Testis (tissue), 3 donors: ENCODE measurements around the gene BCAS3. TPM values are rescaled to one million over a fixed set of nuclear protein-coding genes. Genes with fewer than 3 reads are reported as not detected.

Source experiments
- DNase-seq: peaks from one replicate; pipeline ENCODE4 v3.0.0-alpha.2; 2019
- H3K27ac ChIP-seq, 2 donors: fragments of 200-600 bp; sonication (generic); one replicate each; pipeline ENCODE4 v1.5.1; 2019
- H3K27me3 ChIP-seq: fragments of 200-600 bp; sonication (generic); one replicate; pipeline ENCODE4 v1.5.1; 2019
- H3K36me3 ChIP-seq: fragments of 200-600 bp; sonication (generic); one replicate; pipeline ENCODE4 v1.5.1; 2017; ENCODE audit warnings: low read depth; ENCODE audit errors: missing control alignments
- H3K4me1 ChIP-seq: fragments of 200-600 bp; sonication (generic); one replicate; pipeline ENCODE4 v1.5.1; 2019
- H3K4me3 ChIP-seq, 2 donors: fragments of 200-600 bp; sonication (generic); one replicate each; pipeline ENCODE4 v1.5.1; 2017 to 2019
- H3K9me3 ChIP-seq: fragments of 200-600 bp; sonication (generic); one replicate; pipeline ENCODE4 v1.5.1; 2017
- CTCF ChIP-seq, 3 experiments: fragments of 450-650 bp in 2 of 3; fragments of 200-600 bp in 1 of 3; sonication (generic) in 1 of 3; IDR thresholded peaks; one replicate each; pipeline ENCODE4 v1.5.1; 2016 to 2019; ENCODE audit warnings: antibody characterized with exemption in 3 of 3, mild to moderate bottlenecking in 2 of 3, moderate library complexity in 1 of 3
- POLR2A ChIP-seq: fragments of 450-650 bp; IDR thresholded peaks from one replicate; pipeline ENCODE4 v1.6.1; 2017; ENCODE audit warnings: antibody characterized with exemption, mild to moderate bottlenecking, moderate library complexity
- WGBS, 2 donors: methylation state at CpG; one replicate each; pipeline ENCODE4 v1.1.5; 2018; 5-methylcytosine and 5-hydroxymethylcytosine counted together
- intact Hi-C: fragments of 100-400 bp; cut with DNase I; formaldehyde crosslinking; loops from one replicate; pipeline ENCODE4 v1.15.1; 2023; ENCODE audit warnings: low total_unique reads
- polyA plus RNA-seq: library from polyadenylated mRNA; stranded (reverse); fragments of 350-450 nt; fragmentation: Illumina TruSeq; extraction: RNeasy Lipid Tissue Mini Kit (QIAGEN cat#74804); gene quantifications from one replicate; pipeline ENCODE4 v1.2.3, GENCODE V29; 2014; ENCODE audit warnings: low read depth, low replicate concordance; ENCODE audit not compliant: insufficient read depth
- total RNA-seq, 2 donors: library from RNA; depleted of rRNA; stranded (reverse); fragments of >200 nt; gene quantifications; one replicate each; pipeline ENCODE4 v1.2.3, GENCODE V29; 2016

BCAS3 gene
- total and polyA plus RNA-seq, 3 donors from 2014 or later, result 54.8 to 96.7 (median 73.0) TPM

DNA sequence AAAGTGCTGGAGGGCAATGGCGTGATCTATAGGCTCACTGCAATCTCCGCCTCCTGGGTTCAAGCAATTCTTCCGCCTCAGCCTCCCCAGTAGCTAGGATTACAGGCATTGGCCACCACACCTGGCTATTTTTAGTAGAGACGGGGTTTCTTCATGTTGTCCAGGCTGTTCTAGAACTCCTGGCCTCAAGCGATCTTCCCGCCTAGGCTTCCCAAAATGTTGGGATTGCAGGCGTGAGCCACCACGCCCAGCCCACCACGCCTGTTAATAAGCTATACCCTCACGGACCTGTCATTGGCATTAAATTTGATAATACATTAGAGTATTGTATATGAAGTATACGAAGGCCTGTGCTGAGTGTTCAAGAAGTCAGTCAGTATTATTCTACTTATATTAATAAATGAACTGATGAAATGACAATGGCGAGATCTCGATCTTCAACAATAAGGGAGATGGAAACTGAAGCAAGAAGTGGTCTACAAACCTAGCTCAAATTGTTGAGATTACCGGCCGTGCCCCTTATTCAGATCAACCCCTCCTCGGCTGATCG, 818 bp upstream of the BCAS3 start:
- H3K36me3 ChIP-seq, result no peaks in the 10 kb centered on the region
- intact Hi-C loops, result no loop called here
- 22 to 30% methylated on average over 17 of the region's 17 CpGs for WGBS, 2 donors

GRCh38 chr17:60678118-60678444, 430 bp downstream of the BCAS3 start:
- TF ChIP-seq CTCF (IDR thresholded peaks at IDR 0.05) (no peak), POLR2A (no peak)
- Histone ChIP-seq H3K4me1 (peaks cover 17% of the 10 kb centered on the region), H3K4me3 (peak overlapping the region; percentile 85 to 91), H3K27ac (peak overlapping the region; percentile 15 to 76), H3K27me3 (no peaks in the 10 kb centered on the region), H3K36me3 (no peaks in the 10 kb centered on the region), H3K9me3 (no peaks in the 10 kb centered on the region)
- DNase-seq, result no peak
- intact Hi-C loops, result no loop called here
- WGBS, 2 donors, result 0 to 5% methylated on average over 6 of the region's 6 CpGs

More for the DNA sequence above, 818 bp upstream of the BCAS3 start:
- Histone ChIP-seq H3K27ac (peak overlapping the region; percentile 57 to 76), H3K27me3 (no peaks in the 10 kb centered on the region), H3K4me1 (peaks cover 17% of the 10 kb centered on the region), H3K9me3 (no peaks in the 10 kb centered on the region), H3K4me3 (peak overlapping the region; percentile 85 to 91)
- no peak for TF ChIP-seq POLR2A
- TF ChIP-seq CTCF (IDR thresholded peaks at IDR 0.05), result no peak
- DNase-seq, result no peak

GRCh38 chr17:60679287-60679686, 1.6 kb downstream of the BCAS3 start:
- Histone ChIP-seq H3K4me1 (peaks cover 17% of the 10 kb centered on the region), H3K36me3 (no peaks in the 10 kb centered on the region), H3K27me3 (no peaks in the 10 kb centered on the region), H3K9me3 (no peaks in the 10 kb centered on the region), H3K27ac (no peak overlapping the region), H3K4me3 (no peak overlapping the region)
- no peak for DNase-seq
- TF ChIP-seq POLR2A, result no peak
- no peak for TF ChIP-seq CTCF (IDR thresholded peaks at IDR 0.05)
- 60 to 78% methylated on average over 4 of the region's 4 CpGs for WGBS, 2 donors
- intact Hi-C loops, result no loop called here

- intact Hi-C loops, result no loop called here
- Histone ChIP-seq H3K27me3 (no peaks in the 10 kb centered on the region), H3K27ac (no peak overlapping the region), H3K4me1 (peaks cover 17% of the 10 kb centered on the region), H3K4me3 (no peak overlapping the region), H3K36me3 (no peaks in the 10 kb centered on the region), H3K9me3 (no peaks in the 10 kb centered on the region)
- WGBS, 2 donors, result 87 to 94% methylated on average over 5 to 6 of the region's 6 CpGs
- no peak for DNase-seq
- TF ChIP-seq CTCF (IDR thresholded peaks at IDR 0.05), result no peak
- TF ChIP-seq POLR2A, result no peak
These were observed 3.1 kb downstream of the BCAS3 start for GRCh38 chr17:60680754-60681153.

- Histone ChIP-seq H3K27me3 (no peaks in the 10 kb centered on the region), H3K36me3 (no peaks in the 10 kb centered on the region), H3K4me1 (no peaks in the 10 kb centered on the region), H3K9me3 (no peaks in the 10 kb centered on the region), H3K27ac (no peak overlapping the region), H3K4me3 (no peak overlapping the region)
- no peak for DNase-seq
- intact Hi-C loops, result no loop called here
- WGBS, 2 donors, result 91 to 96% methylated on average over 7 of the region's 7 CpGs
- no peak for TF ChIP-seq CTCF (IDR thresholded peaks at IDR 0.05)
- TF ChIP-seq POLR2A, result no peak
These were observed 7.8 kb downstream of the BCAS3 start for GRCh38 chr17:60685437-60685836.
